ENCODE measurements around the gene TRIM29. TPM values are rescaled to one million over a fixed set of nuclear protein-coding genes. Genes with fewer than 3 reads are reported as not detected.

Gene TRIM29
- total RNA-seq, 1 experiment from 2014 or later = 2.1 TPM

DNA sequence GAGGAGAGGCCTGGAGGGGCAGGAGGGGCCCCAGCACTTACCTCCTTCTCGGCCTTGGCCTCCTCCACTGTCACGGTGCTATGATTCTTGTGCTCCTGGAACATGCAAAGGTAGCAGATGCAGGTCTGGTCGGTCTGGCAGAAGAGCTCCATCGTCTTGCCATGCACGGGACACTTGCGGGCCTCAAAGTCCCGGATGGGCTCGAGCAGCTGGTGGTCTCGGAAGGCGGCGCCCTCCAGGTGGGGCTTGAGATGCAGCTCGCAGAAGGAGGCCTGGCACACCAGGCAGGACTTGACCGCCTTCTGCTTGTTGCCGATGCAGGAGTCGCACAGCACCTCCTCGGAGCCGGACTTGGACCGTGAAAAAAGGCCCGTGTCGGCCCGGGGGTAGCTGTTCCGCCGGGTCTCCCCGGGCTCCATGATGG is 714 bp downstream of the TRIM29 start:
- TF ChIP-seq, protein P1, sequence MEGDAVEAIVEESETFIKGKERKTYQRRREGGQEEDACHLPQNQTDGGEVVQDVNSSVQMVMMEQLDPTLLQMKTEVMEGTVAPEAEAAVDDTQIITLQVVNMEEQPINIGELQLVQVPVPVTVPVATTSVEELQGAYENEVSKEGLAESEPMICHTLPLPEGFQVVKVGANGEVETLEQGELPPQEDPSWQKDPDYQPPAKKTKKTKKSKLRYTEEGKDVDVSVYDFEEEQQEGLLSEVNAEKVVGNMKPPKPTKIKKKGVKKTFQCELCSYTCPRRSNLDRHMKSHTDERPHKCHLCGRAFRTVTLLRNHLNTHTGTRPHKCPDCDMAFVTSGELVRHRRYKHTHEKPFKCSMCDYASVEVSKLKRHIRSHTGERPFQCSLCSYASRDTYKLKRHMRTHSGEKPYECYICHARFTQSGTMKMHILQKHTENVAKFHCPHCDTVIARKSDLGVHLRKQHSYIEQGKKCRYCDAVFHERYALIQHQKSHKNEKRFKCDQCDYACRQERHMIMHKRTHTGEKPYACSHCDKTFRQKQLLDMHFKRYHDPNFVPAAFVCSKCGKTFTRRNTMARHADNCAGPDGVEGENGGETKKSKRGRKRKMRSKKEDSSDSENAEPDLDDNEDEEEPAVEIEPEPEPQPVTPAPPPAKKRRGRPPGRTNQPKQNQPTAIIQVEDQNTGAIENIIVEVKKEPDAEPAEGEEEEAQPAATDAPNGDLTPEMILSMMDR (IDR thresholded peaks at IDR 0.05; ENCODE audit: unreplicated experiment) = no peak
- Mint-ChIP-seq H3K9me3 (ENCODE audit: low read depth, unreplicated experiment) (no peaks in the 10 kb centered on the region), H3K27ac (ENCODE audit: unreplicated experiment) (no peak overlapping the region), H3K36me3 (ENCODE audit: insufficient read depth, unreplicated experiment) (no peaks in the 10 kb centered on the region), H3K4me1 (ENCODE audit: low read depth, unreplicated experiment) (no peaks in the 10 kb centered on the region), H3K27me3 (ENCODE audit: unreplicated experiment) (peaks cover 37% of the 10 kb centered on the region), H3K4me3 (ENCODE audit: low read depth, unreplicated experiment) (peak overlapping the region; percentile 56)
- CTCF ChIA-PET = interaction anchor here (0.6 kb wide), 1 partner anchor 12 kb away, joined by 4 read pairs; no protein-coding TSS in a partner anchor
- intact Hi-C loops (cut with micrococcal nuclease; ENCODE audit: unreplicated experiment) = no loop called here
- no peak for DNase-seq
- BruUV-seq (replicated peaks) = no TSS peak

DNA sequence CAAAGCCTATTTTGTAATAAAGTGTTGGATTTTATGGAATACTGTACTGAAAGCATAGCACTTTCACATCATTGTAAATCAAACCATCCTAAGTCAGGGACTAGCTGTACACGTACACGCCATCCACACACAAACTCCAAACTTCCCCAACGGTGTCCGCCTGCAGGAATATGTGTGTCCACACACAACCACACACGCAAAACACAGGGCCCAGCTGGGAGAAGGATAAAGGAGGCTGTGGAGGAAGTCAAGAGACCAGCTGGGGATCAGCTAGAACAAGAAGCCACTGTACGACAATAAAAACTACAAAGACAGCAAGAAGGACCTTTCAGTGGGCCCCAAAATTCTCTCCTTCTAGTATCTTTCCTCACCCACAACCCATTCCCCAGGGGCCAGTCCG is 1.6 kb downstream of the TRIM29 start:
- H3K27ac Mint-ChIP-seq (ENCODE audit: unreplicated experiment) = no peak overlapping the region
- H3K36me3 Mint-ChIP-seq (ENCODE audit: insufficient read depth, unreplicated experiment) = no peaks in the 10 kb centered on the region
- H3K27me3 Mint-ChIP-seq (ENCODE audit: unreplicated experiment) = peaks cover 37% of the 10 kb centered on the region
- CTCF ChIA-PET = interaction anchor here (1.3 kb wide), 1 partner anchor 15 kb away, joined by 4 read pairs; no protein-coding TSS in a partner anchor
- no peaks in the 10 kb centered on the region for H3K9me3 Mint-ChIP-seq (ENCODE audit: low read depth, unreplicated experiment)
- TF ChIP-seq, protein P1 (IDR thresholded peaks at IDR 0.05; ENCODE audit: unreplicated experiment) = no peak
- intact Hi-C loops (cut with micrococcal nuclease; ENCODE audit: unreplicated experiment) = no loop called here
- H3K4me1 Mint-ChIP-seq (ENCODE audit: low read depth, unreplicated experiment) = no peaks in the 10 kb centered on the region
- no peak for DNase-seq
- BruUV-seq (replicated peaks) = no TSS peak
- H3K4me3 Mint-ChIP-seq (ENCODE audit: low read depth, unreplicated experiment) = no peak overlapping the region

DNA sequence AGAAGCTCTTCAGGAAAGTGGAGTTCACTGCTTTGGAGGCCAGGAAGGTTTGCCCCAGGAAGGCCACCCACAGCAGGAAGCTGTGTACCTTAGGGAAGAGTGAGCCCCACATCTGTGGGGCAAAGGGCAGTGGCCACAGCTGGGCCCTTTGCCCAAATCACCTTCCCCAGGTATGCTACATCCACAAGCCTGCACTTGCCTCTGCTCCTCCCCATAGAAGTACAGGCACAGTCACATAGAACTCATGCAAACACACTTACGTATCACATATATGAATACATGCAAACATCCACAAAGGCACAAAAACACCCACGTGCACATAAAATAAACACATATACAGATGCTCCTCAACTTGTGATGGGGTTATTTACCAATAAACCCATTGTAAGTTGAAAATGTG is 2.1 kb downstream of the TRIM29 start:
- CTCF ChIA-PET = interaction anchor here (1.3 kb wide), 1 partner anchor 16 kb away, joined by 4 read pairs; no protein-coding TSS in a partner anchor
- DNase-seq = no peak
- no TSS peak for BruUV-seq (replicated peaks)

DNA sequence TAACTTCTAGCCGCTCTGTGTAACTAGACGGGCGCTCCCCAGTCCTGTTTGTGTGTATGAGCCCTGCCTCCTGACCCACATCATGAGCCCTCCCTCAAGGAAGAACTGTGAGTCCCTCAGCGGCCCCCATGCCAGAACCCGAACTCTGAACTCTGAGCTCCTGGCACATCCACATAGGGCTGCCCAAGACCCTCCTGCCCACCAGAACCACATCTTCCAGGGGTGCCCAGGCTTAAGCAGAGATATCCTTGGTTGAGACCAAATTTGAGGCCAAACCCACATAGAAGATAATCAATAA is 3.0 kb downstream of the TRIM29 start:
- CTCF ChIA-PET = no interaction called here
- no peak overlapping the region for H3K27ac Mint-ChIP-seq (ENCODE audit: unreplicated experiment)
- intact Hi-C loops (cut with micrococcal nuclease; ENCODE audit: unreplicated experiment) = no loop called here
- peaks cover 33% of the 10 kb centered on the region for H3K27me3 Mint-ChIP-seq (ENCODE audit: unreplicated experiment)
- TF ChIP-seq, protein P1 (IDR thresholded peaks at IDR 0.05; ENCODE audit: unreplicated experiment) = no peak
- H3K4me3 Mint-ChIP-seq (ENCODE audit: low read depth, unreplicated experiment) = no peak overlapping the region
- H3K36me3 Mint-ChIP-seq (ENCODE audit: insufficient read depth, unreplicated experiment) = no peaks in the 10 kb centered on the region
- BruUV-seq (replicated peaks) = no TSS peak
- DNase-seq = no peak
- no peaks in the 10 kb centered on the region for H3K4me1 Mint-ChIP-seq (ENCODE audit: low read depth, unreplicated experiment)
- no peaks in the 10 kb centered on the region for H3K9me3 Mint-ChIP-seq (ENCODE audit: low read depth, unreplicated experiment)

More for the DNA sequence above, 2.1 kb downstream of the TRIM29 start:
- Mint-ChIP-seq H3K4me3 (ENCODE audit: low read depth, unreplicated experiment) (no peak overlapping the region), H3K9me3 (ENCODE audit: low read depth, unreplicated experiment) (no peaks in the 10 kb centered on the region), H3K27ac (ENCODE audit: unreplicated experiment) (no peak overlapping the region), H3K27me3 (ENCODE audit: unreplicated experiment) (peaks cover 37% of the 10 kb centered on the region), H3K36me3 (ENCODE audit: insufficient read depth, unreplicated experiment) (no peaks in the 10 kb centered on the region), H3K4me1 (ENCODE audit: low read depth, unreplicated experiment) (no peaks in the 10 kb centered on the region)
- intact Hi-C loops (cut with micrococcal nuclease; ENCODE audit: unreplicated experiment) = no loop called here
- TF ChIP-seq, protein P1 (IDR thresholded peaks at IDR 0.05; ENCODE audit: unreplicated experiment) = no peak
